Breast epithelium (tissue), 3 donors: Measurements from ENCODE around the gene PURA.

Experiments used
- CTCF ChIP-seq, 3 donors: fragments of 450-650 bp; IDR thresholded peaks; one replicate each; pipeline ENCODE4 v1.5.1; 2016 to 2017; ENCODE audit warnings: antibody characterized with exemption in 3 of 3, mild to moderate bottlenecking in 3 of 3, moderate library complexity in 3 of 3
- POLR2AphosphoS5 ChIP-seq, 3 donors: sonication (generic); formaldehyde crosslinking; IDR thresholded peaks; one replicate each; pipeline ENCODE4 v1.6.1; 2017; ENCODE audit warnings: antibody characterized with exemption in 3 of 3

DNA sequence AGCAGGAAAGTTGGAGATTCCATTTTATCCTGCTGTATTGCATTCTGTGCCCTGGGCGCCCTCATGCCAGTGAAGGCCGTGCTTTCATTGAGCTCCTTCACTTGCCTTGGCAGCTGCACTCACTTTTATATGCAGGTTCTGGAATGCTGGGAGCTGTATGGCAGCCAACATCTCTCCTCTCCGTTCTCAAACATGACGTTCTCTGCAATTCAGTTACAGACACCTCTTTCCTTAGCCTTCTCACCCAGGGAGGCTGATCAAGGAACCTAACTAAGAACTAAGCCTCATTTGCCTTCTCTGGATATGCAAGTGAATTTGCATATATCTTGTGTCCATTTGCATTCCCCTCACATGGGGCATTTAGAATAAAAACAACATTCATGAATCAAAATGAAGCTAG, 29.4 kb upstream of the PURA start:
- TF ChIP-seq CTCF (IDR thresholded peaks at IDR 0.05) (no peak), POLR2AphosphoS5 (IDR thresholded peaks at IDR 0.05) (no peak)
